ENCODE data around the gene KIR2DL1.
A peak's percentile ranks its signal among the peaks of the same experiment; 100 is the strongest.
"Not testable (repeated sequence)": the region's sequence is repeated elsewhere in the genome, so short reads cannot be mapped to it uniquely, and the experiment has no call there.

KIR2DL1 gene

GRCh38 chr19:54772666-54773065 lies 3.1 kb downstream of the KIR2DL1 start:
- H3K9me3 ChIP-seq (ENCODE audit: control extremely low read depth in 1 of 5, control insufficient read depth in 4 of 5, insufficient read depth in 2 of 5, low read depth in 1 of 5, low read length in 4 of 5); DNase-seq; CTCF ChIA-PET; H3K27ac ChIP-seq (ENCODE audit: insufficient read depth in 1 of 2, low read depth in 1 of 2, low read length in 2 of 2, poor library complexity in 1 of 2, severe bottlenecking in 2 of 2); H3K36me3 ChIP-seq (ENCODE audit: control insufficient read depth in 4 of 4, insufficient read depth in 4 of 4, low read length in 3 of 4); H3K27me3 ChIP-seq (replicated peaks in 2 of 5; ENCODE audit: control insufficient read depth in 4 of 5, insufficient read depth in 5 of 5, low read length in 4 of 5); H3K4me1 ChIP-seq (ENCODE audit: control extremely low read depth in 1 of 4, control insufficient read depth in 4 of 4, insufficient read depth in 4 of 4, low read length in 3 of 4); POLR2A ChIA-PET; H3K4me3 ChIP-seq (ENCODE audit: control insufficient read depth in 1 of 7, extremely low read depth in 1 of 7, insufficient read depth in 4 of 7, low read depth in 2 of 7, low read length in 6 of 7): not testable (repeated sequence)
- 58% methylated on average over 2 of the region's 2 CpGs for WGBS (ENCODE audit: insufficient coverage)

- DNase-seq: not testable (repeated sequence)
Measured at GRCh38 chr19:54775095-54775815, 5.7 kb downstream of the KIR2DL1 start.

GRCh38 chr19:54775830-54776229 lies 6.2 kb downstream of the KIR2DL1 start:
- POLR2A ChIA-PET; H3K4me3 ChIP-seq (ENCODE audit: control insufficient read depth in 1 of 7, extremely low read depth in 1 of 7, insufficient read depth in 4 of 7, low read depth in 2 of 7, low read length in 6 of 7); H3K4me1 ChIP-seq (ENCODE audit: control extremely low read depth in 1 of 4, control insufficient read depth in 4 of 4, insufficient read depth in 4 of 4, low read length in 3 of 4); H3K27me3 ChIP-seq (replicated peaks in 2 of 5; ENCODE audit: control insufficient read depth in 4 of 5, insufficient read depth in 5 of 5, low read length in 4 of 5); H3K27ac ChIP-seq (ENCODE audit: insufficient read depth in 1 of 2, low read depth in 1 of 2, low read length in 2 of 2, poor library complexity in 1 of 2, severe bottlenecking in 2 of 2); H3K36me3 ChIP-seq (ENCODE audit: control insufficient read depth in 4 of 4, insufficient read depth in 4 of 4, low read length in 3 of 4); DNase-seq; H3K9me3 ChIP-seq (ENCODE audit: control extremely low read depth in 1 of 5, control insufficient read depth in 4 of 5, insufficient read depth in 2 of 5, low read depth in 1 of 5, low read length in 4 of 5); CTCF ChIA-PET: not testable (repeated sequence)
- WGBS (ENCODE audit: insufficient coverage): 92% methylated on average over 8 of the region's 8 CpGs

More at GRCh38 chr19:54775095-54775815, 5.7 kb downstream of the KIR2DL1 start:
- WGBS (ENCODE audit: insufficient coverage): 83% methylated on average over 12 of the region's 12 CpGs
- H3K9me3 ChIP-seq (ENCODE audit: control extremely low read depth in 1 of 5, control insufficient read depth in 4 of 5, insufficient read depth in 2 of 5, low read depth in 1 of 5, low read length in 4 of 5); CTCF ChIA-PET; H3K4me3 ChIP-seq (ENCODE audit: control insufficient read depth in 1 of 7, extremely low read depth in 1 of 7, insufficient read depth in 4 of 7, low read depth in 2 of 7, low read length in 6 of 7); H3K27ac ChIP-seq (ENCODE audit: insufficient read depth in 1 of 2, low read depth in 1 of 2, low read length in 2 of 2, poor library complexity in 1 of 2, severe bottlenecking in 2 of 2); H3K36me3 ChIP-seq (ENCODE audit: control insufficient read depth in 4 of 4, insufficient read depth in 4 of 4, low read length in 3 of 4); H3K4me1 ChIP-seq (ENCODE audit: control extremely low read depth in 1 of 4, control insufficient read depth in 4 of 4, insufficient read depth in 4 of 4, low read length in 3 of 4); H3K27me3 ChIP-seq (replicated peaks in 2 of 5; ENCODE audit: control insufficient read depth in 4 of 5, insufficient read depth in 5 of 5, low read length in 4 of 5): not testable (repeated sequence)
- POLR2A ChIA-PET: interaction anchor here (0.6 kb wide), 1 partner anchor 143 kb away, joined by 3 read pairs; no protein-coding TSS in a partner anchor

GRCh38 chr19:54777851-54778250 lies 8.3 kb downstream of the KIR2DL1 start:
- H3K4me3 ChIP-seq (ENCODE audit: control insufficient read depth in 1 of 7, extremely low read depth in 1 of 7, insufficient read depth in 4 of 7, low read depth in 2 of 7, low read length in 6 of 7); DNase-seq; H3K36me3 ChIP-seq (ENCODE audit: control insufficient read depth in 4 of 4, insufficient read depth in 4 of 4, low read length in 3 of 4); H3K27ac ChIP-seq (ENCODE audit: insufficient read depth in 1 of 2, low read depth in 1 of 2, low read length in 2 of 2, poor library complexity in 1 of 2, severe bottlenecking in 2 of 2); H3K4me1 ChIP-seq (ENCODE audit: control extremely low read depth in 1 of 4, control insufficient read depth in 4 of 4, insufficient read depth in 4 of 4, low read length in 3 of 4); H3K9me3 ChIP-seq (ENCODE audit: control extremely low read depth in 1 of 5, control insufficient read depth in 4 of 5, insufficient read depth in 2 of 5, low read depth in 1 of 5, low read length in 4 of 5); POLR2A ChIA-PET; H3K27me3 ChIP-seq (replicated peaks in 2 of 5; ENCODE audit: control insufficient read depth in 4 of 5, insufficient read depth in 5 of 5, low read length in 4 of 5); CTCF ChIA-PET: not testable (repeated sequence)
- 73% methylated on average over 4 of the region's 4 CpGs for WGBS (ENCODE audit: insufficient coverage)

- H3K4me3 ChIP-seq (ENCODE audit: control insufficient read depth in 1 of 7, extremely low read depth in 1 of 7, insufficient read depth in 4 of 7, low read depth in 2 of 7, low read length in 6 of 7); H3K27ac ChIP-seq (ENCODE audit: insufficient read depth in 1 of 2, low read depth in 1 of 2, low read length in 2 of 2, poor library complexity in 1 of 2, severe bottlenecking in 2 of 2); H3K27me3 ChIP-seq (replicated peaks in 2 of 5; ENCODE audit: control insufficient read depth in 4 of 5, insufficient read depth in 5 of 5, low read length in 4 of 5); POLR2A ChIA-PET; H3K4me1 ChIP-seq (ENCODE audit: control extremely low read depth in 1 of 4, control insufficient read depth in 4 of 4, insufficient read depth in 4 of 4, low read length in 3 of 4); H3K36me3 ChIP-seq (ENCODE audit: control insufficient read depth in 4 of 4, insufficient read depth in 4 of 4, low read length in 3 of 4); CTCF ChIA-PET; H3K9me3 ChIP-seq (ENCODE audit: control extremely low read depth in 1 of 5, control insufficient read depth in 4 of 5, insufficient read depth in 2 of 5, low read depth in 1 of 5, low read length in 4 of 5): not testable (repeated sequence)
- WGBS (ENCODE audit: insufficient coverage): 100% methylated on average over 2 of the region's 7 CpGs
- DNase-seq: peak in 2 of 3 donors; percentile 10 to 14
Measured at GRCh38 chr19:54778896-54779295, 9.3 kb downstream of the KIR2DL1 start.

GRCh38 chr19:54782916-54783315 lies 13.3 kb downstream of the KIR2DL1 start:
- POLR2A ChIA-PET; DNase-seq; H3K4me3 ChIP-seq (ENCODE audit: control insufficient read depth in 1 of 7, extremely low read depth in 1 of 7, insufficient read depth in 4 of 7, low read depth in 2 of 7, low read length in 6 of 7); H3K9me3 ChIP-seq (ENCODE audit: control extremely low read depth in 1 of 5, control insufficient read depth in 4 of 5, insufficient read depth in 2 of 5, low read depth in 1 of 5, low read length in 4 of 5); H3K27me3 ChIP-seq (replicated peaks in 2 of 5; ENCODE audit: control insufficient read depth in 4 of 5, insufficient read depth in 5 of 5, low read length in 4 of 5); H3K4me1 ChIP-seq (ENCODE audit: control extremely low read depth in 1 of 4, control insufficient read depth in 4 of 4, insufficient read depth in 4 of 4, low read length in 3 of 4); H3K36me3 ChIP-seq (ENCODE audit: control insufficient read depth in 4 of 4, insufficient read depth in 4 of 4, low read length in 3 of 4); H3K27ac ChIP-seq (ENCODE audit: insufficient read depth in 1 of 2, low read depth in 1 of 2, low read length in 2 of 2, poor library complexity in 1 of 2, severe bottlenecking in 2 of 2); CTCF ChIA-PET: not testable (repeated sequence)
- WGBS (ENCODE audit: insufficient coverage): 80% methylated on average over 1 of the region's 4 CpGs

GRCh38 chr19:54786091-54786723 lies 16.6 kb downstream of the KIR2DL1 start:
- H3K4me1 ChIP-seq (ENCODE audit: control extremely low read depth in 1 of 4, control insufficient read depth in 4 of 4, insufficient read depth in 4 of 4, low read length in 3 of 4); DNase-seq; H3K27me3 ChIP-seq (replicated peaks in 2 of 5; ENCODE audit: control insufficient read depth in 4 of 5, insufficient read depth in 5 of 5, low read length in 4 of 5); H3K27ac ChIP-seq (ENCODE audit: insufficient read depth in 1 of 2, low read depth in 1 of 2, low read length in 2 of 2, poor library complexity in 1 of 2, severe bottlenecking in 2 of 2); H3K9me3 ChIP-seq (ENCODE audit: control extremely low read depth in 1 of 5, control insufficient read depth in 4 of 5, insufficient read depth in 2 of 5, low read depth in 1 of 5, low read length in 4 of 5); H3K4me3 ChIP-seq (ENCODE audit: control insufficient read depth in 1 of 7, extremely low read depth in 1 of 7, insufficient read depth in 4 of 7, low read depth in 2 of 7, low read length in 6 of 7); CTCF ChIA-PET; H3K36me3 ChIP-seq (ENCODE audit: control insufficient read depth in 4 of 4, insufficient read depth in 4 of 4, low read length in 3 of 4); POLR2A ChIA-PET: not testable (repeated sequence)
- 96% methylated on average over 16 of the region's 24 CpGs for WGBS (ENCODE audit: insufficient coverage)
